Tongue (tissue), 2 donors: Measurements from ENCODE around the gene ANKAR. TPM values are rescaled to one million over a fixed set of nuclear protein-coding genes. Genes with fewer than 3 reads are reported as not detected.
A peak's percentile ranks its signal among the peaks of the same experiment; 100 is the strongest.
"Not testable (repeated sequence)": the region's sequence is repeated elsewhere in the genome, so short reads cannot be mapped to it uniquely, and the experiment has no call there.

Source experiments
- DNase-seq: peaks from one replicate; pipeline ENCODE4 v3.0.0-alpha.2; 2015
- total RNA-seq: library from RNA; depleted of rRNA; stranded (reverse); fragments of >200 nt; gene quantifications from one replicate; pipeline ENCODE4 v1.2.3, GENCODE V29; 2014

Gene ANKAR
- total RNA-seq, result 25.7 TPM

- peak; percentile 93 for DNase-seq
Measured at GRCh38 chr2:189674374-189675112, at the start of gene ANKAR. Gene ANKAR, plus strand, starts transcription at chr2:189674670. Its CDS starts 1,821 bp downstream, at chr2:189676491.

GRCh38 chr2:189625636-189626035 is 48.8 kb upstream of the ANKAR start:
- no peak for DNase-seq

- DNase-seq, result no peak
Measured at GRCh38 chr2:189627789-189628188, 46.7 kb upstream of the ANKAR start.

DNA sequence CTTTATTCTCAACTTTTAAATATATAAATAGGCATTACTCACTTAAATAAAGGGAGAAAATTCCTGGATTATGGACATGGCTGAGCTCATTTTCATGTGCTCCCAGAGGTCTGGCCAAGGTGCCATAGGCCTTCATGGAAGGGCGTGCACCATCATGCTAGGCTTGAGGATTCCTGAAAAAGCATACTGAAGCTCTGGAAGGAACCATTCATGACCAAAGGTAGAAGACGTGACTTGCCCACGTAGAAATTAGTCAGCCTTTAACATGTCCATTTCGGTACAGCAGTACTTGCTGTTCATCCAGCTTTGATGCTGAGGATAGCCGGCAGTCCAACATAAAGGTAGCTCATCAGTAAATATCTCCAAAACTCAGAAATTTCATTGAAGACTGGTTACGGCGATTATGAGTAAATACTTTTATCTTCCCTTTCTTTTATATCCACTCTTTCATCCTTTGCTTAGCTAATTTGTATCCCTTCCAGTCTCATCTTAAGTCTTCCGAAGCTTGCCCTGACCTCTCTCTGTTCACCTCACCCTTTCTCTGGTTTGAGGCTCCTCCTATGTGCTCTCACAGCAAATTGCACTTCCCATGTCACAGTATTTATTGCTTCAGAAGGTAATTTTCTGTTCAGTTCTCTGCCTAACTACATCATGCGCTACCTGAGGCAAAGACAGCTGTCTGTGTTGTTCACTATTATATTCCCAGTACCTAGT is 45.5 kb upstream of the ANKAR start:
- DNase-seq, result peak; percentile 16

DNA sequence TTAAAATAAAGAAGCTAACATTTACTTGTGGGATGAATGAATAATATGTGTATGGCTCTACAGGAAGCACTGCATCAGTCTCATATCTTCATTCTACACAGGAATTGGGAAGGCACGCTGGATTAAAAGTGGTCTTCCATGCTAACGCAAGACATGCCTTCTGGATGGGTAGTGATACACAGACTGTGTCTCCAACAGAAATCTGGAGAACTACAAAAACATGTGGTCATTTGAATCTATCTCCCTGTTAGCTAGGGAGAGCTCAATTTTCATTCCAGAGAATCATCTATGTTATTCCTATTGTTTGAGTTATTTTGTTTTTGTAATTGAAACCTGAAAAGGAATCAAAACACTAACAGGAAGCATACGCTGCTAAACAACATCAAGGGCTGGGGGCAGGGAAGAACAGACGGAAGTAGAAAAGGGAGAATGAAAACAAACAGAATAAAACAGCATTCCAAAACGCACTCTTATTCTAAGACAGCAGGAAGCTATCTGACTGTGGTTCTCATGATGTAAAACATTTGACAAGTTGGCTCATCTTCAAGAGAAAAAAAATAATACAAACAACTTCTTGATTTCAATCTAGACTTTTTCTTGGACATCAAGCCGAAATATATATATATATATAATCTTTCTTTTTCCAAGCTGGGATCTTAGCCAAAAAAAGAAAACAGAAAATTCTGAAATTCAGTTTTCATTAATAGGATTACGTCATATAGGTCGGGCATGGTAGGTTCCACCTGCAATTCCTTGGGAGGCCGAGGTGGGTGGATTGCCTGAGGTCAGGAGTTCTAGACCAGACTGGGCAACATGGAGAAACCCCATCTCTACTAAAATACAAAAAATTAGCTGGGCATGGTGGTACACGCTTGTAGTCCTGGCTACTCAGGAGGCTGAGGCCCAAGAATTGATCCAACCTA is 44.7 kb upstream of the ANKAR start:
- DNase-seq, result peak; percentile 75

GRCh38 chr2:189631849-189632248 is 42.6 kb upstream of the ANKAR start:
- no peak for DNase-seq

GRCh38 chr2:189633392-189633811 is 41.1 kb upstream of the ANKAR start:
- DNase-seq, result no peak

GRCh38 chr2:189635353-189635752 is 39.1 kb upstream of the ANKAR start:
- DNase-seq, result no peak

DNA sequence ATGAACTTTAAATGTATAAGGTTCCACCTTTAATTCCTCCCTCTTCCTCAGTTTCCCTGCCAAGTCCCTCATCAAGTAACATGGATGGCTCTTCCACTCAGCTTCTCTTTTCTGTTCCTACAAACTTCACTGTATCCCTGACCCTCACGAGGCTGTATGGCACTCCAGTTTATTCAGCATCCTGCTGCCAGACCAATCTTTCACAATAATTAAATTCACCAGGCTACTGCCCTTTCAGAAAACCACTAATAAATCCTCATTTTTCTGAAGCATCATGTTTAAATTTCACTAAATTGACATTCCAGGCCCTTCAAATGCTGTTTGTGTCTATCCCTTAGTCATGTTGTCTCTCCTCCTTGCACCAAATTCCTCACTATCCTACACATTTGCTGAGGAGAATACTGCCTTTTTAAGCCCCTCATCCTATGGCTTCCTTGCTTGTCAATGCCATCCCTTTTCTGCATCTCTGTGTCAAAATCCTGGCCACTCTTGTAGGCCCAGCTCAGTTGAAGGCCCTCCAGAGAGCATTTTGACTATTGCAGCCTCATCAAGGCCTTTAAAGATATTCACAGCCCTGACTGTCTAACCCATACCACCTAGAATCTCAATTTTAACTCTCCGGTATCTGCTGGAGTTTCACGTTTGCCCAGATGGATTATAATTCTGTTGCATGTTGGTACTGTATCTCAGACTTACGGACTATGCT is 36.0 kb upstream of the ANKAR start:
- no peak for DNase-seq

- DNase-seq, result no peak
Measured at GRCh38 chr2:189639007-189639609, 35.4 kb upstream of the ANKAR start.

DNA sequence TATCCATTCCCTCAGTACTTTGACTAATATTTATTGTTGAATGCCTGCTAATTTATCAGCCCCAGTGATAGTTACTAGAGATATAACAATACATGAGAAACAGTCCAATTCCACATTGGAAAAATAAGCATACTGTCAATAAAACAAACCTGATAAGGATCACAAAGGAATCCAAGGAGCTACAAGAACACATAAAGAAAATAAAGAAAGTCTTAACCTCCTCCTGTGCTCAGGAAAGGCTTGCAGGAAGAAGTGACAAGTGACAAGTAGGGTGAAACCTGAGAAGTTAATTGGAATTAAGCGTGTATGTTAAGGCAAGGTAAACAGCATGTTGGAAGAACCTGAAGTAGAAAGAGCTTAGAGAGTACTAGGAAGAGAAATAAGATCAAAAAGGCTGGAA is 33.5 kb upstream of the ANKAR start:
- no peak for DNase-seq

- DNase-seq, result no peak
Measured at GRCh38 chr2:189641590-189641989, 32.9 kb upstream of the ANKAR start.

- DNase-seq, result no peak
Measured at GRCh38 chr2:189646521-189646920, 27.9 kb upstream of the ANKAR start.

DNA sequence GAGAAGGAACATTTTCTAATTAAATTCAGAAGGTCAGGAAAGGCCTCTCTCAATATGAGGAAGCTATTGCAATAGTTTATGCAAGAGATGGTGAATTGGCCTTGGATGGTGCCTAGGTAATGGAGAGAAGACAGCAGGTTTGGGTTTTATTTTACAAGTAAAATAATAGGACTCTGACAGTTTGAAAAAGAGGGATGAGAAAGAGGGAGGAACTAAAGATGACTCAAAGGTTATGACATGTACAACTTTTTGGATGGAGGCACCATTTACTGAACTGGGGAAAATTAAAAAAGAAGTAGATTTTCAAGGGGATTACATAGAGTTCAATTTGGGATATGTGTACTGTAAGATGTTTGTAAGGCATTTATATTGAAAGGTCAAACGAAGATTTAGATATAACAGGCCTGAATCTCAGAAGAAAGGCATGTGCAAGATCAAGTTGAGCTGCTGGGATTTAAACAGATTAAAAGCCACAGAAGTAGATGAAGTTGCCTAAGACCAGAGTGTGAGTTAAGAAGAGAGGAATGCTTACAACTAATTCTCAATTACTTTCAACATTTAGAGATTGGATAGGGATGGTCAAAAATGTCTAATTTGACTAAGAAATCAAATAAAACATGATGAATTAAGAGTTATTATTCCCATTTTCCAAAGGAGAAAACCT is 25.5 kb upstream of the ANKAR start:
- DNase-seq, result no peak

DNA sequence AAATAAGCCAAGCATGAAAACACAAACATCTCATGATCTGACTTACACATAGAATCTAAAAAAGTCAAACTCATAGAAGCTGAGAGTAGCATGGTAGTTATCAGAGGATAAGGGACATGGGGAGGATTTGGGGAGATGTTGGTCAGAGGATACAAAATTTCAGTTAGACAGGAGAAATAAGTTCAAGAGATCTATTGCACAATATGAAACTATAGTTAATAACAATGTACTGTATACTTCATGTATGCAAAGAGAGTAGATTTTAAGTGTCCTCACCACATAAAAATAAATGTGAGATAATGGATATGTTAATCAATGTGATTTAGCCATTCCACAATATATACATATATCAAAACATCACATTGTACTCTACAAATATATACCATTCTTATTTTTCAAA is 23.2 kb upstream of the ANKAR start:
- DNase-seq, result no peak

- DNase-seq, result not testable (repeated sequence)
Measured at GRCh38 chr2:189653464-189653863, 21.0 kb upstream of the ANKAR start.

DNA sequence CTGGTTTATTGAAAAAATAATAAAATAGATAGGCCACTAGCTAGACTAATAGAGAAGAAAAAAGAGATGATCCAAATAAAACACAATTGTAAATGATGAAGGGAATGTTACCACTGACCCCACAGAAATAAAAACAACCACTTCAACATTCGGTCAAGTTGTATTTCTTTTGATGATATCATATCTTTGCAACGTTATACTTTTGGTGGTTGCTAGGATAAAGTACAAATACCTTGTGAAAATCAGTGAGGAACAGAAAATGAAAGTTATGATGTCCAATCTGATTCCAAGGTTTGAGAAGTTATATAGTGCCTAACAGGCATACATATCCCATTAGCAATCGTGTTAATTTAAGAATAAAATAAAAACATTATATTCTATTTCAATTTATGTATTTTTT is 19.8 kb upstream of the ANKAR start:
- no peak for DNase-seq

GRCh38 chr2:189657867-189658266 is 16.6 kb upstream of the ANKAR start:
- no peak for DNase-seq

GRCh38 chr2:189658306-189659212 is 15.9 kb upstream of the ANKAR start:
- no peak for DNase-seq

GRCh38 chr2:189659734-189660133 is 14.7 kb upstream of the ANKAR start:
- DNase-seq, result no peak
